Astrocyte (in vitro differentiated cells and primary cell): Measurements from ENCODE around the gene BCO1.

ENCODE experiments used
- CTCF ChIP-seq: IDR thresholded peaks from 2 replicates; pipeline ENCODE4 v1.5.1; 2011; ENCODE audit warnings: low read depth, mild to moderate bottlenecking, inconsistent platforms, low read length, moderate library complexity; ENCODE audit not compliant: insufficient read depth
- EZH2 ChIP-seq: IDR thresholded peaks from 2 replicates; pipeline ENCODE4 v1.6.1; 2012; ENCODE audit warnings: mild to moderate bottlenecking, low read length, inconsistent platforms; ENCODE audit not compliant: insufficient read depth

GRCh38 chr16:81239367-81240121 is 1.1 kb downstream of the BCO1 start:
- TF ChIP-seq CTCF (no peak), EZH2 (no peak)
